HEK293T (cell line): Measurements from ENCODE around the gene OAS2.

Experiments used
- BHLHE40 ChIP-seq: fragments of 450-650 bp; IDR thresholded peaks from 2 replicates; pipeline ENCODE4 v1.6.1; 2016; ENCODE audit warnings: mild to moderate bottlenecking, moderate library complexity, borderline replicate concordance
- ELF4 ChIP-seq: fragments of 450-650 bp; IDR thresholded peaks from 2 replicates; pipeline ENCODE4 v1.6.1; 2017; ENCODE audit warnings: antibody characterized with exemption
- FOXA1 ChIP-seq: fragments of 450-650 bp; IDR thresholded peaks from 2 replicates; pipeline ENCODE4 v1.6.1; 2016; ENCODE audit warnings: mild to moderate bottlenecking
- FOXM1 ChIP-seq: fragments of 450-650 bp; IDR thresholded peaks from 2 replicates; pipeline ENCODE4 v1.6.1; 2017; ENCODE audit warnings: mild to moderate bottlenecking, borderline replicate concordance
- HDGF ChIP-seq: fragments of 450-650 bp; IDR thresholded peaks from 2 replicates; pipeline ENCODE4 v1.6.1; 2017; ENCODE audit warnings: antibody characterized with exemption, borderline replicate concordance
- NFRKB ChIP-seq: fragments of 450-650 bp; IDR thresholded peaks from 2 replicates; pipeline ENCODE4 v1.6.1; 2016; ENCODE audit warnings: mild to moderate bottlenecking, moderate library complexity
- SP1 ChIP-seq: fragments of 450-650 bp; IDR thresholded peaks from 2 replicates; pipeline ENCODE4 v1.6.1; 2017

GRCh38 chr12:113003636-113004035 is 25.3 kb downstream of the OAS2 start:
- TF ChIP-seq HDGF, result no peak
- TF ChIP-seq SP1, result no peak
- TF ChIP-seq ELF4, result no peak
- TF ChIP-seq FOXA1, result no peak
- TF ChIP-seq FOXM1, result no peak
- no peak for TF ChIP-seq BHLHE40
- TF ChIP-seq NFRKB, result no peak
